Activated CD8-positive, alpha-beta memory T cell treated with anti-CD3 and anti-CD28 coated beads, Interleukin-2, amount 10 ng/mL, durations not matched to agents 7 days and 5 days (primary cell): Measurements from ENCODE around the gene UBE2V1. TPM values are rescaled to one million over a fixed set of nuclear protein-coding genes. Genes with fewer than 3 reads are reported as not detected.
"Not testable (repeated sequence)": the region's sequence is repeated elsewhere in the genome, so short reads cannot be mapped to it uniquely, and the experiment has no call there.

Source experiments
- ATAC-seq: fragments of 150-1000 bp; cut with Tn5 transposase; one replicate; pipeline ENCODE4 v1.10.0; 2021; ENCODE audit warnings: moderate library complexity
- CTCF ChIA-PET: fragments of 350-600 bp; sonication (Branson Sonifier 250); formaldehyde crosslinking; loops from one replicate; lab custom pipeline; 2021; ENCODE audit warnings: antibody characterized with exemption; lab: Charles Lee
- DNase-seq: peaks from one replicate; pipeline ENCODE4 v3.0.0-alpha.2; 2020
- H3K27ac Mint-ChIP-seq: one replicate; pipeline ENCODE4 v1.8.0; 2021; ENCODE audit warnings: mild to moderate bottlenecking, mixed read lengths
- H3K27me3 Mint-ChIP-seq: one replicate; pipeline ENCODE4 v1.8.0; 2021; ENCODE audit warnings: mixed read lengths
- H3K36me3 Mint-ChIP-seq: one replicate; pipeline ENCODE4 v1.8.0; 2021; ENCODE audit warnings: mild to moderate bottlenecking, mixed read lengths
- H3K4me1 Mint-ChIP-seq: one replicate; pipeline ENCODE4 v1.8.0; 2021; ENCODE audit warnings: mixed read lengths
- H3K4me3 Mint-ChIP-seq: one replicate; pipeline ENCODE4 v1.8.0; 2021; ENCODE audit warnings: mild to moderate bottlenecking, moderate library complexity, mixed read lengths
- H3K9me3 Mint-ChIP-seq: one replicate; pipeline ENCODE4 v1.8.0; 2022; ENCODE audit warnings: low read depth, mixed read lengths
- total RNA-seq, 2 experiments: library from RNA; stranded (reverse); gene quantifications; one replicate each; pipeline ENCODE4 v1.2.3, GENCODE V29; 2021

The UBE2V1 gene
- total RNA-seq, 2 experiments from 2014 or later: 140 to 158 TPM

- CTCF ChIA-PET: interaction anchor here (1.8 to 14.7 kb wide), 2 partner anchors 16 to 96 kb away, joined by 4 to 481 read pairs; partner anchors contain the start of gene SNAI1
- H3K9me3 Mint-ChIP-seq: no peaks in the 10 kb centered on the region
- DNase-seq: no peak
- H3K4me1 Mint-ChIP-seq: peaks cover 9% of the 10 kb centered on the region
- H3K36me3 Mint-ChIP-seq: no peaks in the 10 kb centered on the region
- H3K27ac Mint-ChIP-seq: no peak overlapping the region
- peaks cover 4% of the 10 kb centered on the region for H3K27me3 Mint-ChIP-seq
- no peak for ATAC-seq
- H3K4me3 Mint-ChIP-seq: no peak overlapping the region
These were observed 39.5 kb downstream of the UBE2V1 start for GRCh38 chr20:50073500-50073899.

- peak; percentile 99 for ATAC-seq
- Mint-ChIP-seq H3K27me3 (peaks cover 4% of the 10 kb centered on the region), H3K36me3 (no peaks in the 10 kb centered on the region), H3K4me3 (peak overlapping the region; percentile 59), H3K9me3 (no peaks in the 10 kb centered on the region), H3K4me1 (peaks cover 4% of the 10 kb centered on the region), H3K27ac (no peak overlapping the region)
- DNase-seq: peak; percentile 91
- CTCF ChIA-PET: interaction anchor here (0.6 to 14.7 kb wide), 85 partner anchors 9 to 737 kb away, joined by 3 to 481 read pairs (median 5); partner anchors contain the start of genes PEDS1, RNF114, SNAI1 and UBE2V1
These were observed 41.7 kb downstream of the UBE2V1 start for GRCh38 chr20:50071039-50071888.

GRCh38 chr20:50070361-50070760 is 42.6 kb downstream of the UBE2V1 start:
- peaks cover 4% of the 10 kb centered on the region for H3K4me1 Mint-ChIP-seq
- ATAC-seq: no peak
- DNase-seq: no peak

GRCh38 chr20:50068041-50068651 is 44.8 kb downstream of the UBE2V1 start:
- no peak overlapping the region for H3K4me3 Mint-ChIP-seq
- no peaks in the 10 kb centered on the region for H3K9me3 Mint-ChIP-seq
- DNase-seq (no peak), ATAC-seq (no peak)
- peaks cover 4% of the 10 kb centered on the region for H3K4me1 Mint-ChIP-seq
- H3K27me3 Mint-ChIP-seq: peaks cover 4% of the 10 kb centered on the region
- CTCF ChIA-PET: interaction anchor here (14.7 kb wide), 1 partner anchor 91 kb away, joined by 481 read pairs; the partner anchor contains the start of gene SNAI1
- no peaks in the 10 kb centered on the region for H3K36me3 Mint-ChIP-seq
- no peak overlapping the region for H3K27ac Mint-ChIP-seq

More at GRCh38 chr20:50070361-50070760, 42.6 kb downstream of the UBE2V1 start:
- Mint-ChIP-seq H3K36me3 (no peaks in the 10 kb centered on the region), H3K9me3 (no peaks in the 10 kb centered on the region), H3K4me3 (no peak overlapping the region), H3K27me3 (peaks cover 4% of the 10 kb centered on the region), H3K27ac (no peak overlapping the region)
- CTCF ChIA-PET: interaction anchor here (0.7 to 14.7 kb wide), 34 partner anchors 9 to 477 kb away, joined by 3 to 481 read pairs (median 7); partner anchors contain the start of genes PEDS1 and SNAI1

GRCh38 chr20:50067461-50067860 is 45.5 kb downstream of the UBE2V1 start:
- Mint-ChIP-seq H3K4me3 (no peak overlapping the region), H3K27me3 (peaks cover 4% of the 10 kb centered on the region), H3K4me1 (peaks cover 4% of the 10 kb centered on the region), H3K36me3 (no peaks in the 10 kb centered on the region), H3K9me3 (no peaks in the 10 kb centered on the region), H3K27ac (no peak overlapping the region)
- ATAC-seq (no peak), DNase-seq (no peak)
- CTCF ChIA-PET: interaction anchor here (14.7 kb wide), 1 partner anchor 90 kb away, joined by 481 read pairs; the partner anchor contains the start of gene SNAI1

GRCh38 chr20:50067018-50067417 is 45.9 kb downstream of the UBE2V1 start:
- no peaks in the 10 kb centered on the region for H3K36me3 Mint-ChIP-seq
- DNase-seq: no peak
- no peak overlapping the region for H3K4me3 Mint-ChIP-seq
- H3K27ac Mint-ChIP-seq: no peak overlapping the region
- H3K9me3 Mint-ChIP-seq: no peaks in the 10 kb centered on the region
- peaks cover 4% of the 10 kb centered on the region for H3K4me1 Mint-ChIP-seq
- no peak for ATAC-seq
- peaks cover 4% of the 10 kb centered on the region for H3K27me3 Mint-ChIP-seq
- CTCF ChIA-PET: interaction anchor here (14.7 kb wide), 1 partner anchor 89 kb away, joined by 481 read pairs; the partner anchor contains the start of gene SNAI1

GRCh38 chr20:50066161-50066834 is 46.7 kb downstream of the UBE2V1 start:
- H3K4me1 Mint-ChIP-seq: peaks cover under 1% of the 10 kb centered on the region
- no peak for ATAC-seq
- no peak for DNase-seq
- H3K9me3 Mint-ChIP-seq: no peaks in the 10 kb centered on the region
- no peak overlapping the region for H3K27ac Mint-ChIP-seq
- CTCF ChIA-PET: interaction anchor here (14.7 kb wide), 1 partner anchor 89 kb away, joined by 481 read pairs; the partner anchor contains the start of gene SNAI1
- no peak overlapping the region for H3K4me3 Mint-ChIP-seq
- peaks cover 4% of the 10 kb centered on the region for H3K27me3 Mint-ChIP-seq
- H3K36me3 Mint-ChIP-seq: no peaks in the 10 kb centered on the region

GRCh38 chr20:50065325-50065615 is 47.7 kb downstream of the UBE2V1 start:
- Mint-ChIP-seq H3K27me3 (peaks cover 4% of the 10 kb centered on the region), H3K36me3 (no peaks in the 10 kb centered on the region), H3K9me3 (no peaks in the 10 kb centered on the region), H3K27ac (no peak overlapping the region), H3K4me3 (no peak overlapping the region), H3K4me1 (no peaks in the 10 kb centered on the region)
- DNase-seq: no peak
- CTCF ChIA-PET: interaction anchor here (14.7 kb wide), 1 partner anchor 88 kb away, joined by 481 read pairs; the partner anchor contains the start of gene SNAI1
- ATAC-seq: no peak

GRCh38 chr20:50063763-50064162 is 49.2 kb downstream of the UBE2V1 start:
- DNase-seq: not testable (repeated sequence)
- CTCF ChIA-PET: interaction anchor here (1.0 to 14.7 kb wide), 2 partner anchors 24 to 86 kb away, joined by 3 to 481 read pairs; partner anchors contain the start of gene SNAI1

GRCh38 chr20:50062006-50062838 is 50.7 kb downstream of the UBE2V1 start:
- ATAC-seq (no peak), DNase-seq (no peak)
- Mint-ChIP-seq H3K4me3 (no peak overlapping the region), H3K9me3 (no peaks in the 10 kb centered on the region), H3K27ac (no peak overlapping the region), H3K4me1 (no peaks in the 10 kb centered on the region), H3K27me3 (no peaks in the 10 kb centered on the region), H3K36me3 (no peaks in the 10 kb centered on the region)
- CTCF ChIA-PET: interaction anchor here (2.9 to 3.5 kb wide), 2 partner anchors 9 to 83 kb away, joined by 15 to 26 read pairs; no protein-coding TSS in a partner anchor

More at GRCh38 chr20:50063763-50064162, 49.2 kb downstream of the UBE2V1 start:
- H3K4me3 Mint-ChIP-seq, H3K36me3 Mint-ChIP-seq, ATAC-seq, H3K27me3 Mint-ChIP-seq, H3K27ac Mint-ChIP-seq, H3K4me1 Mint-ChIP-seq, H3K9me3 Mint-ChIP-seq: not testable (repeated sequence)

- CTCF ChIA-PET: interaction anchor here (2.9 to 3.5 kb wide), 2 partner anchors 9 to 83 kb away, joined by 15 to 26 read pairs; no protein-coding TSS in a partner anchor
- Mint-ChIP-seq H3K4me1 (peaks cover 3% of the 10 kb centered on the region), H3K27ac (no peak overlapping the region), H3K36me3 (no peaks in the 10 kb centered on the region), H3K9me3 (no peaks in the 10 kb centered on the region), H3K4me3 (no peak overlapping the region), H3K27me3 (no peaks in the 10 kb centered on the region)
- ATAC-seq: no peak
- DNase-seq: no peak
These were observed 51.6 kb downstream of the UBE2V1 start for GRCh38 chr20:50061151-50062005.
